GM19035 (cell line): ENCODE measurements around the gene CHRNB2.

Experiments
- ATAC-seq: cut with Tn5 transposase; IDR thresholded peaks from one replicate; pipeline ENCODE4 v1.9.1; 2021; ENCODE audit not compliant: unreplicated experiment

The CHRNB2 gene

GRCh38 chr1:154578058-154578418, 10.5 kb downstream of the CHRNB2 start:
- no peak for ATAC-seq

GRCh38 chr1:154579374-154579773, 11.8 kb downstream of the CHRNB2 start:
- no peak for ATAC-seq

- ATAC-seq: no peak
These were observed 14.2 kb downstream of the CHRNB2 start for GRCh38 chr1:154581766-154582165.

GRCh38 chr1:154582885-154583284, 15.3 kb downstream of the CHRNB2 start:
- no peak for ATAC-seq

GRCh38 chr1:154583773-154584172, 16.2 kb downstream of the CHRNB2 start:
- no peak for ATAC-seq

- ATAC-seq: no peak
These were observed 16.9 kb downstream of the CHRNB2 start for GRCh38 chr1:154584267-154584994.

- no peak for ATAC-seq
These were observed 18.7 kb downstream of the CHRNB2 start for GRCh38 chr1:154586231-154586630.

- no peak for ATAC-seq
These were observed 19.1 kb downstream of the CHRNB2 start for GRCh38 chr1:154586641-154587040.

- no peak for ATAC-seq
These were observed 22.2 kb downstream of the CHRNB2 start for GRCh38 chr1:154589780-154590179.

GRCh38 chr1:154590756-154591155, 23.2 kb downstream of the CHRNB2 start:
- ATAC-seq: no peak

GRCh38 chr1:154591206-154591605, 23.6 kb downstream of the CHRNB2 start:
- no peak for ATAC-seq

- no peak for ATAC-seq
These were observed 25.8 kb downstream of the CHRNB2 start for GRCh38 chr1:154593390-154593789.

- no peak for ATAC-seq
These were observed 27.2 kb downstream of the CHRNB2 start for GRCh38 chr1:154594811-154595210.

- no peak for ATAC-seq
These were observed 28.0 kb downstream of the CHRNB2 start for GRCh38 chr1:154595621-154596020.

- no peak for ATAC-seq
These were observed 31.5 kb downstream of the CHRNB2 start for GRCh38 chr1:154598871-154599635.

GRCh38 chr1:154599658-154600057, 32.1 kb downstream of the CHRNB2 start:
- no peak for ATAC-seq

GRCh38 chr1:154603317-154603716, 35.7 kb downstream of the CHRNB2 start:
- no peak for ATAC-seq

- no peak for ATAC-seq
These were observed 38.0 kb downstream of the CHRNB2 start for GRCh38 chr1:154605534-154605933.

- no peak for ATAC-seq
These were observed 39.6 kb downstream of the CHRNB2 start for GRCh38 chr1:154607106-154607608.

- ATAC-seq: peak; percentile 81
These were observed 40.2 kb downstream of the CHRNB2 start, which contains the start of gene ADAR for GRCh38 chr1:154607609-154608396. Gene ADAR (minus strand): TSS chr1:154608186. CDS start chr1:154608006, 180 bp downstream.
